MCF 10A (cell line): Measurements from ENCODE around the gene KLF11. TPM values are rescaled to one million over a fixed set of nuclear protein-coding genes. Genes with fewer than 3 reads are reported as not detected.
A peak's percentile ranks its signal among the peaks of the same experiment; 100 is the strongest.

Experiments
- BruUV-seq: library from RNA; stranded (reverse); fragments of 400-500 nt; replicated peaks from 2 replicates; lab custom pipeline; 2021; lab: Mats Ljungman, UMichigan
- CTCF ChIA-PET: fragments of 300-600 bp; sonication (Branson Sonifier 250); formaldehyde crosslinking; extraction: SDS; loops from one replicate; lab custom pipeline; 2021; ENCODE audit warnings: antibody characterized with exemption, inconsistent platforms; lab: Yijun Ruan, JAX
- POLR2A ChIA-PET: fragments of 300-600, 350-650 bp; sonication (Branson Sonifier 250); formaldehyde crosslinking; extraction: SDS; loops from one replicate; lab custom pipeline; 2020; ENCODE audit warnings: antibody characterized with exemption, inconsistent platforms; lab: Yijun Ruan, JAX
- DNase-seq: peaks from one replicate; pipeline ENCODE4 v3.0.0-alpha.2; 2018; ENCODE audit not compliant: unreplicated experiment
- H3K27ac Mint-ChIP-seq: one replicate; pipeline ENCODE4 v1.8.0; 2022; ENCODE audit warnings: mild to moderate bottlenecking, low read depth, mixed read lengths; ENCODE audit not compliant: unreplicated experiment
- H3K27me3 Mint-ChIP-seq: one replicate; pipeline ENCODE4 v1.8.0; 2022; ENCODE audit warnings: mixed read lengths; ENCODE audit not compliant: insufficient read depth, unreplicated experiment
- H3K36me3 Mint-ChIP-seq: one replicate; pipeline ENCODE4 v1.8.0; 2022; ENCODE audit warnings: mild to moderate bottlenecking, moderate library complexity, mixed read lengths; ENCODE audit not compliant: insufficient read depth, unreplicated experiment
- H3K4me1 Mint-ChIP-seq: one replicate; pipeline ENCODE4 v1.8.0; 2022; ENCODE audit warnings: mixed read lengths; ENCODE audit not compliant: insufficient read depth, unreplicated experiment
- H3K4me3 Mint-ChIP-seq: one replicate; pipeline ENCODE4 v1.8.0; 2022; ENCODE audit warnings: mild to moderate bottlenecking, moderate library complexity, mixed read lengths; ENCODE audit not compliant: unreplicated experiment
- H3K9me3 Mint-ChIP-seq: one replicate; pipeline ENCODE4 v1.8.0; 2022; ENCODE audit warnings: mixed read lengths; ENCODE audit not compliant: unreplicated experiment
- CTCF ChIP-seq: fragments of 200-600 bp; IDR thresholded peaks from one replicate; pipeline ENCODE4 v1.8.0; 2022; ENCODE audit warnings: antibody characterized with exemption, mild to moderate bottlenecking; ENCODE audit not compliant: unreplicated experiment
- intact Hi-C: fragments of 100-400 bp; cut with micrococcal nuclease; formaldehyde crosslinking; loops from 2 replicates; pipeline ENCODE4 v1.14.1; 2022
- total RNA-seq: library from RNA; stranded (reverse); gene quantifications from 2 replicates; pipeline ENCODE4 v1.2.3, GENCODE V29; 2022

KLF11 gene
- total RNA-seq, 1 experiment from 2014 or later: 7.1 TPM

- H3K4me1 Mint-ChIP-seq: peaks cover 10% of the 10 kb centered on the region
- POLR2A ChIA-PET: interaction anchor here (0.8 kb wide), 1 partner anchor 457 kb away, joined by 3 read pairs; no protein-coding TSS in a partner anchor
- no TSS peak for BruUV-seq
Observed at GRCh38 chr2:10016001-10016801, 27.1 kb upstream of the KLF11 start.

GRCh38 chr2:10016802-10017258 lies 26.5 kb upstream of the KLF11 start:
- Mint-ChIP-seq H3K4me3 (no peak overlapping the region), H3K36me3 (no peaks in the 10 kb centered on the region), H3K4me1 (peaks cover 10% of the 10 kb centered on the region), H3K9me3 (no peaks in the 10 kb centered on the region), H3K27me3 (no peaks in the 10 kb centered on the region), H3K27ac (no peak overlapping the region)
- CTCF ChIA-PET: interaction anchor here (0.6 to 1.0 kb wide), 3 partner anchors 32 to 418 kb away, joined by 3 to 8 read pairs (median 4); no protein-coding TSS in a partner anchor
- intact Hi-C loops: no loop called here
- BruUV-seq: no TSS peak
- TF ChIP-seq CTCF: no peak
- DNase-seq: no peak
- POLR2A ChIA-PET: interaction anchor here (0.8 kb wide), 1 partner anchor 458 kb away, joined by 3 read pairs; no protein-coding TSS in a partner anchor

More at GRCh38 chr2:10016001-10016801, 27.1 kb upstream of the KLF11 start:
- no peak for DNase-seq
- Mint-ChIP-seq H3K27ac (no peak overlapping the region), H3K36me3 (no peaks in the 10 kb centered on the region), H3K4me3 (no peak overlapping the region), H3K9me3 (no peaks in the 10 kb centered on the region), H3K27me3 (no peaks in the 10 kb centered on the region)
- intact Hi-C loops: no loop called here
- CTCF ChIA-PET: interaction anchor here (0.9 to 1.0 kb wide), 2 partner anchors 32 to 419 kb away, joined by 4 to 8 read pairs; no protein-coding TSS in a partner anchor
- no peak for TF ChIP-seq CTCF

DNA sequence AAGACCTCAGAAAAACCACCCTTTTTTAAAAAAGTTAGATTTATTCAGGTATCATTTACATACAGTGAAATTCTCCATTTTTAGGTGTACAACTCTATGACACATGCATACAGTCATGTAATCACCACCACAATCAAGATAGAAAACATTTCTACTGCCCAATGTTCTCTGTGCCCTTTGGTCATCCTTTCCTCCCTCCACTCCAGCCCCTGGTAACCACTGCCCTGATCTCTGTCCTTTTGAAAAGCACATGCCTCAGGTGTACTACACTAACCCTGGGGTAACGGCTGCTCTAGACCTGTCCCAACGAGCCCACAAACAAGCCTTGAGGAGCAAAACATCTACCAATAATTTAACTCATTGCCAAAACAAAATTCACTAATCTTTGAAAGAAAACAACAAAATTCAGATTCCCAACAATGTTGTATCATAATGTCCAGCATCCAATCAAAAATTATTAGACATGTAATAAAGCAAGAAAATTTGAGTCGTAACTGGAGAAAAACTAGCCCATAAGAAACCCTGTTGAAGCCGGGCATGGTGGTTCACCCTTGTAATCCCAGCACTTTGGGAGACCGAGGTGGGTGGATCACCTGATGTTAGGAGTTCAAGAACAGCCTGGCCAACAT lies 25.9 kb upstream of the KLF11 start:
- no peak overlapping the region for H3K4me3 Mint-ChIP-seq
- no peaks in the 10 kb centered on the region for H3K36me3 Mint-ChIP-seq
- no peaks in the 10 kb centered on the region for H3K9me3 Mint-ChIP-seq
- DNase-seq: no peak
- H3K27me3 Mint-ChIP-seq: no peaks in the 10 kb centered on the region
- no TSS peak for BruUV-seq
- POLR2A ChIA-PET: interaction anchor here (1.0 kb wide), 1 partner anchor 21 kb away, joined by 3 read pairs; no protein-coding TSS in a partner anchor
- H3K27ac Mint-ChIP-seq: no peak overlapping the region
- TF ChIP-seq CTCF: no peak
- CTCF ChIA-PET: interaction anchor here (0.6 to 1.0 kb wide), 2 partner anchors 33 to 203 kb away, joined by 3 to 8 read pairs; no protein-coding TSS in a partner anchor
- intact Hi-C loops: no loop called here
- H3K4me1 Mint-ChIP-seq: peaks cover 10% of the 10 kb centered on the region

DNA sequence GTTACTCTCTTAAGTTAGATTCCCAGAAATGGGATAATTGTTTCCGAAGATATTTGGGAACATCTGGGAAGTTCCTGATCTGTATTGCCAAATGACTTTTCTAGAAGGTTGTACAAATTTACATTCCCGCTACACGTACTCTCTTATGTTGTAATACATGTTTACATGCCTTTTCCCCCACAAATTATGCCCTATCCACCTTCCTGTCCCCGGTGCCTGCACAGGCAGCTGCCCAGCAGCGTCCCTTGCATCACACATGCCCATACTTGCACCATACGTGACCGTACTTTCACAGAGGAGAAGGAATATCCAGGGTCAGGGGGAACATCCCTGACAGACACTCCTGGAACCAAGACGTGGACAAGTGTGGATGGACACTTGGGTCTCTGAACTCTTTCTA lies 24.2 kb upstream of the KLF11 start:
- intact Hi-C loops: no loop called here
- no peak for TF ChIP-seq CTCF
- ChIA-PET CTCF (interaction anchor here (1.5 to 1.6 kb wide), 2 partner anchors 35 to 219 kb away, joined by 4 read pairs; no protein-coding TSS in a partner anchor), POLR2A (interaction anchor here (1.3 kb wide), 2 partner anchors 10 to 15 kb away, joined by 3 read pairs; no protein-coding TSS in a partner anchor)
- Mint-ChIP-seq H3K4me1 (peaks cover 10% of the 10 kb centered on the region), H3K9me3 (no peaks in the 10 kb centered on the region), H3K27me3 (no peaks in the 10 kb centered on the region), H3K27ac (no peak overlapping the region), H3K4me3 (no peak overlapping the region), H3K36me3 (no peaks in the 10 kb centered on the region)
- DNase-seq: peak; percentile 90
- BruUV-seq: no TSS peak
